DOHH2 (cell line): Measurements from ENCODE around the gene PCP4.

Source experiments
- EZH2phosphoT487 ChIP-seq: fragments of 200-600 bp; sonication (generic); IDR thresholded peaks from 2 replicates; pipeline ENCODE4 v1.6.1; 2017; ENCODE audit warnings: borderline replicate concordance, mild to moderate bottlenecking, antibody characterized with exemption, low read length, moderate library complexity, mixed read lengths
- TF ChIP-seq, protein P1 (sequence below): fragments of 200-600 bp; sonication (generic); IDR thresholded peaks from one replicate; pipeline ENCODE4 v1.5.1; 2014; ENCODE audit warnings: antibody characterized with exemption, mild to moderate bottlenecking, low read depth, low read length; ENCODE audit not compliant: poor library complexity, severe bottlenecking

DNA sequence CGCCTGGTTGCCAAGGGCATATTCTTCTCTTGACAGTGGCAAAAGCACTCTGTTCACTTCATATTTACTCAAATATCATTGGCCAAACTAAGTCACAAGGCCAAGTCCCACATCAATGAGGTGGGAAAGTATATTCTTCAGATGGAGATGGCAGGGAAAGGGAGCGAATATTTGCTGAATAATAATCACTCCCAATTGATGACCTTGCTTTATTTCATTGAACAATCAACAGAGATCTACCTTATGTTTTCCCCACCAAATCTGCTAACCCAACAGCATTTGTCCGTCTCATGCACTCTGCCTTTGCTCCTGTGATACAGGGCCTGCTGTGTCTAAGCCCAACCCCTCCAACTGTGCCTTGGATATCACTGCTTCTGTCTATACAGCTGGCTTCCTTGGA, 45.2 kb upstream of the PCP4 start:
- TF ChIP-seq, protein P1, sequence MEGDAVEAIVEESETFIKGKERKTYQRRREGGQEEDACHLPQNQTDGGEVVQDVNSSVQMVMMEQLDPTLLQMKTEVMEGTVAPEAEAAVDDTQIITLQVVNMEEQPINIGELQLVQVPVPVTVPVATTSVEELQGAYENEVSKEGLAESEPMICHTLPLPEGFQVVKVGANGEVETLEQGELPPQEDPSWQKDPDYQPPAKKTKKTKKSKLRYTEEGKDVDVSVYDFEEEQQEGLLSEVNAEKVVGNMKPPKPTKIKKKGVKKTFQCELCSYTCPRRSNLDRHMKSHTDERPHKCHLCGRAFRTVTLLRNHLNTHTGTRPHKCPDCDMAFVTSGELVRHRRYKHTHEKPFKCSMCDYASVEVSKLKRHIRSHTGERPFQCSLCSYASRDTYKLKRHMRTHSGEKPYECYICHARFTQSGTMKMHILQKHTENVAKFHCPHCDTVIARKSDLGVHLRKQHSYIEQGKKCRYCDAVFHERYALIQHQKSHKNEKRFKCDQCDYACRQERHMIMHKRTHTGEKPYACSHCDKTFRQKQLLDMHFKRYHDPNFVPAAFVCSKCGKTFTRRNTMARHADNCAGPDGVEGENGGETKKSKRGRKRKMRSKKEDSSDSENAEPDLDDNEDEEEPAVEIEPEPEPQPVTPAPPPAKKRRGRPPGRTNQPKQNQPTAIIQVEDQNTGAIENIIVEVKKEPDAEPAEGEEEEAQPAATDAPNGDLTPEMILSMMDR, result no peak
- TF ChIP-seq EZH2phosphoT487, result no peak
